T47D (cell line): ENCODE data around the gene CNIH3.
"Not testable (repeated sequence)": the region's sequence is repeated elsewhere in the genome, so short reads cannot be mapped to it uniquely, and the experiment has no call there.

Source experiments
- DNase-seq, 2 experiments: peaks; one replicate each; pipeline versions ENCODE4 v3.0.0 to v3.0.0-alpha.2; 2011 to 2012; ENCODE audit warnings: low read depth in 1 of 2, low spot score in 1 of 2
- JUND ChIP-seq: IDR thresholded peaks from 2 replicates; pipeline ENCODE4 v1.6.1; 2012; ENCODE audit warnings: low read depth
- in situ Hi-C: cut with HindIII; loops from 2 replicates; pipeline ENCODE4 v1.10.0; 2016; ENCODE audit warnings: low sequenced_read_pairs, low pct_unique_long_range_greater_than_20kb

Gene CNIH3

GRCh38 chr1:224666078-224666477, 50.0 kb downstream of the CNIH3 start:
- in situ Hi-C loops = no loop called here
- DNase-seq = no peak
- no peak for TF ChIP-seq JUND

DNA sequence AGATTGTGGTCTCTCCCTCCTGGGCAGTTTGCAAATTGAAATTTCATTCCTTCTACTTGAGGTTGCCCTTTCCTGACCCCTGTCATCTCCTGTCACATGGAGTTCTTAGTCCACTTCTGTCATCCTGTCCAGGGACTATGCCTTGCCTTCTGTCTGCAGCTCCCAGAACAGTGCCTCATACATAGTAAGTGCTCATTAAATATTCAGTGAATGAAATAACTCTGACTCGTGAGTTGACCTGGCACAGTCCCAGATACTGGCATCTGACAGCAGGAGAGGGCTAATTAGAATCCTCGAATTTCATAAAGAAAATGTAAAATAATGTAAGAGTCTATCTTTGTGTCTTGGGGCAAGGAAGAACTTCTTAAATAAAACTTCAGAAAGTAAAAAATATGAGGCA, 50.8 kb downstream of the CNIH3 start:
- in situ Hi-C loops = no loop called here
- TF ChIP-seq JUND = no peak
- no peak for DNase-seq

GRCh38 chr1:224668984-224669383, 52.9 kb downstream of the CNIH3 start:
- in situ Hi-C loops = no loop called here
- no peak for DNase-seq
- TF ChIP-seq JUND = no peak

DNA sequence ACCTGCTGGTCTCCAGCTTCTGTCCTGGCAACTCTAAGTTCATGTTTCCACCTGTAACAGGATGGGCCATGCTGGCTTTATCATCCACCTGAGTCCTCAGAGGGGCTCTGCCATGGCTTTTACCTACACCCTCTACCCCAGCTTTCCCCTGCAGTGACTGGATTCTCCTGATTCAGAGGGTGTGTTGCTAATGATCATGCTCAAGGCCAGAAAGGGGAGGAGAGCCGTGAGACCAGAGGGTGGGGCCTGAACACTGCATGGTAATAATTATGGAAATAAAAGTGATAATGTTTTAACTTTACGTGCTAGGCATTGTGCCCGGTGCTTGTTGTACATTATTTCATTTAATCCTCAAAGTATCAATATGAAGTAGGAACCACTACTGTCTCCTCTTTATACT, 53.3 kb downstream of the CNIH3 start:
- TF ChIP-seq JUND = no peak
- DNase-seq = no peak
- in situ Hi-C loops = no loop called here

DNA sequence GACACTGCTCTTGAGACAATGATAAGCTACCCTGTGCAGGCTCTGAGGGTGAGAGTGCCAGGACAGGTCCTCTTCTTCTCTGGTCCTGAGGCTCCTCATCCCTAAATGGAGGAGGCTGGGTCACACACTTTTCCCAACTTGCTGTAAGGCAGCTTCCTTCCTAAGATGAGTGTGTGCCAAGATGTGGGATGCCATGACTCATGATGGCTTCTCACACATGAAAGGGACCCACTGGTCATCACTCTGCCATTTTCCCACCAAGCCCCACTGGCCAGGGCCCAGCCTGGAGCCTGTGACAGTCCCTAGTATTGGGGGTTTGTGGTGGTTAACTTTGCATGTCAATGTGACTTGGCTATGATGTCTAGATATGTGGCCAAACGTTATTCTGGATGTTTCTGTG, 54.4 kb downstream of the CNIH3 start:
- TF ChIP-seq JUND = no peak
- in situ Hi-C loops = no loop called here
- DNase-seq = no peak

DNA sequence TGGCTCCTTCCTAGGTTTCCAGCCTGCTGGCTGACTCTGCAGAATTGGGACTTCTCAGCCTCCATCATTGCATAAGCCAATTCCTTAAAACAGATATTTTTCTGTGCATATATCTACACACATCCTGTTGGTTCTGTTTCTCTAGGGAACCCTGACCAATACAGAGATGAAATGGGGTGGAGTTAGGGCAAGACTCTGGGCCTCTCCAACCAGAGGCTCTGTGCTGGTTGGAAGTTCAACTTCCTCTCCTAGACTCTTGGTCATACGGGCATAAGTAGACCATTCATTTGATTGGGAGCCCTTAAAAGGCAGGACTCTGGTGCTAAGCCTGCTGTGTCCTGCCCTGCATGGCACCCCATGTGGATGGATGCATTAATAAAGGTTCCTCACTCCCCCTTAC, 55.0 kb downstream of the CNIH3 start:
- no peak for DNase-seq
- in situ Hi-C loops = no loop called here
- TF ChIP-seq JUND = no peak

GRCh38 chr1:224673141-224673540, 57.0 kb downstream of the CNIH3 start:
- no peak for TF ChIP-seq JUND
- DNase-seq = no peak
- in situ Hi-C loops = no loop called here

DNA sequence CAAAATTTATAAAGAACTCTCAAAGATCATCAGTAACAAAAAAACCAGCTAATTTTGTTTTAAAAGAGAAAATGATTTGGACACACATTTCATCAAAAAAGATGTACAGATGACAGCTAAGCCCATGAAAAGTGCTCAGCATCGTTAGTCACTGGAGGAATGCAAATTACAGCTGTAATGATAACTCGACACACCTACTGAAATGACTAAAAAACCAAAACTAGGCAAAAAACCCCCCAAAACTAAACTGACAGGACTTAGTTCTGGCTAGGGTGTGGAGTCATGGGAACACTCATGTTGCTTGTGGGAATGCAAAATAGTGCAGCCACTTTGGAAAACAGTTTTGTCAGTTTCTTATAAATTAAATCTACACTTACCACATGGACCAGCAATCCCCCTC, 59.5 kb downstream of the CNIH3 start:
- in situ Hi-C loops = no loop called here
- no peak for DNase-seq
- TF ChIP-seq JUND = no peak

GRCh38 chr1:224676551-224676950, 60.4 kb downstream of the CNIH3 start:
- peak in 1 of 2 experiments; percentile 24 for DNase-seq
- in situ Hi-C loops = no loop called here
- TF ChIP-seq JUND = no peak

- in situ Hi-C loops = no loop called here
- TF ChIP-seq JUND = no peak
These were observed 62.1 kb downstream of the CNIH3 start for GRCh38 chr1:224678168-224678567.

DNA sequence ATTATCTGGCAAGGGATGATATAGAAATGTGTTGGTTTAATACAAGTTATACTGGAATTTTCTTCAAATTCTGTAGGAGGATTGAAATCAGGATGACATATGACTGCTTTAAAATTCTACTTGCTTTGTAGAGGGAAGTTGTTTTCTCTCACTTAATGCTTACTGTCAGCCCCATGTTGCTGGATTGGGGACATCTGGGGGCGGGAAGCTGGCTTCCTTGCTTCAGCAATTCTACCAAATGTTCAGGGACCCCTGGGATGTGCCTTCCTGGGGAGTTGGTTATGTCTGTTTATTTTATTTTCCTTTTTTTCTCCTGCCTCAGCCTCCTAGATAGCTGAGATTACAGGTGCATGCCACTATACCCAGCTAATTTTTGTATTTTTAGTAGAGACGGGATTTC, 63.5 kb downstream of the CNIH3 start:
- DNase-seq = no peak
- in situ Hi-C loops = no loop called here
- no peak for TF ChIP-seq JUND

More at GRCh38 chr1:224678168-224678567, 62.1 kb downstream of the CNIH3 start:
- DNase-seq = no peak

DNA sequence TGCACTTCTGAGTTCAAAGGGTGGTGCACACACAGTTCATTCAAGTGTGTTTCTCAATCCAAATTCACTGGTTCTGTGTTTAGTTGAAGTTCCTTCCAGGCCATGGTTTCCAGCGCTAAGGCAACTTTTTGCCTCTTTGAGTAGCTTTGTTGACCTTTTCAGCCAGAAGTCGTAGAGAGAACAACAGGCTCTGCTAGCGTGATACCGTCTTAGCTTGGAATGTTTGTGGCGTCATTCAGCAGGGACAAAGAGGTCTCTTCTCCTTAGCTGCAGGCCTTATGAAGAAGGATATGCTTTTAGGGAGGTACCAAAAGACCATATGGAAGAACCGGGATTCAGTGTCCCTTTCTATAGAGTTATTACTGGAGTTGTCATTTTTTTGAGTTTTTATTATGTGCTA, 65.7 kb downstream of the CNIH3 start:
- in situ Hi-C loops = no loop called here
- no peak for DNase-seq
- no peak for TF ChIP-seq JUND

- in situ Hi-C loops = no loop called here
- peak in 1 of 2 experiments; percentile 9 for DNase-seq
- TF ChIP-seq JUND = no peak
These were observed 67.8 kb downstream of the CNIH3 start for GRCh38 chr1:224683936-224684335.

GRCh38 chr1:224684979-224685425, 68.9 kb downstream of the CNIH3 start:
- in situ Hi-C loops = no loop called here
- no peak for TF ChIP-seq JUND
- DNase-seq = no peak

- DNase-seq, in situ Hi-C loops: not testable (repeated sequence)
These were observed 70.0 kb downstream of the CNIH3 start for GRCh38 chr1:224686140-224686539.
